ENCODE measurements around the gene AKAP1. TPM values are rescaled to one million over a fixed set of nuclear protein-coding genes. Genes with fewer than 3 reads are reported as not detected.

The AKAP1 gene, protein sequence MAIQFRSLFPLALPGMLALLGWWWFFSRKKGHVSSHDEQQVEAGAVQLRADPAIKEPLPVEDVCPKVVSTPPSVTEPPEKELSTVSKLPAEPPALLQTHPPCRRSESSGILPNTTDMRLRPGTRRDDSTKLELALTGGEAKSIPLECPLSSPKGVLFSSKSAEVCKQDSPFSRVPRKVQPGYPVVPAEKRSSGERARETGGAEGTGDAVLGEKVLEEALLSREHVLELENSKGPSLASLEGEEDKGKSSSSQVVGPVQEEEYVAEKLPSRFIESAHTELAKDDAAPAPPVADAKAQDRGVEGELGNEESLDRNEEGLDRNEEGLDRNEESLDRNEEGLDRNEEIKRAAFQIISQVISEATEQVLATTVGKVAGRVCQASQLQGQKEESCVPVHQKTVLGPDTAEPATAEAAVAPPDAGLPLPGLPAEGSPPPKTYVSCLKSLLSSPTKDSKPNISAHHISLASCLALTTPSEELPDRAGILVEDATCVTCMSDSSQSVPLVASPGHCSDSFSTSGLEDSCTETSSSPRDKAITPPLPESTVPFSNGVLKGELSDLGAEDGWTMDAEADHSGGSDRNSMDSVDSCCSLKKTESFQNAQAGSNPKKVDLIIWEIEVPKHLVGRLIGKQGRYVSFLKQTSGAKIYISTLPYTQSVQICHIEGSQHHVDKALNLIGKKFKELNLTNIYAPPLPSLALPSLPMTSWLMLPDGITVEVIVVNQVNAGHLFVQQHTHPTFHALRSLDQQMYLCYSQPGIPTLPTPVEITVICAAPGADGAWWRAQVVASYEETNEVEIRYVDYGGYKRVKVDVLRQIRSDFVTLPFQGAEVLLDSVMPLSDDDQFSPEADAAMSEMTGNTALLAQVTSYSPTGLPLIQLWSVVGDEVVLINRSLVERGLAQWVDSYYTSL
- 23.1 TPM for polyA plus RNA-seq (2013, experiment 1 of 4)
- 20.5 TPM for polyA plus RNA-seq (2013, experiment 2 of 4)
- polyA plus RNA-seq (2013, experiment 3 of 4), result 14.9 TPM
- polyA plus RNA-seq (2013, experiment 4 of 4), result 17.9 TPM

GRCh38 chr17:57084802-57085447 is at the start of gene AKAP1:
TSS of gene AKAP1 (plus strand) at chr17:57085246. CDS start at chr17:57105465, 20,219 bp downstream.
- Histone ChIP-seq H3K27ac (ENCODE audit: insufficient read depth, low read depth, low read length, poor library complexity, severe bottlenecking) (no peak within 1 kb of the TSS), H3K4me1 (ENCODE audit: control insufficient read depth, insufficient read depth, low read length) (peaks cover 5% of the 10 kb centered on the region), H3K36me3 (ENCODE audit: control insufficient read depth, insufficient read depth, low read length) (no peaks in the 10 kb centered on the region), H3K27me3 (ENCODE audit: control insufficient read depth, insufficient read depth, low read length, poor library complexity, severe bottlenecking) (peaks cover 18% of the 10 kb centered on the region), H3K9me3 (ENCODE audit: control insufficient read depth, low read length) (no peaks in the 10 kb centered on the region), H3K4me3 (ENCODE audit: insufficient read depth, low read depth, low read length) (peak within 1 kb of the TSS; percentile 96)
- WGBS, 2 experiments, result 0% methylated on average over 85 of the region's 85 CpGs

DNA sequence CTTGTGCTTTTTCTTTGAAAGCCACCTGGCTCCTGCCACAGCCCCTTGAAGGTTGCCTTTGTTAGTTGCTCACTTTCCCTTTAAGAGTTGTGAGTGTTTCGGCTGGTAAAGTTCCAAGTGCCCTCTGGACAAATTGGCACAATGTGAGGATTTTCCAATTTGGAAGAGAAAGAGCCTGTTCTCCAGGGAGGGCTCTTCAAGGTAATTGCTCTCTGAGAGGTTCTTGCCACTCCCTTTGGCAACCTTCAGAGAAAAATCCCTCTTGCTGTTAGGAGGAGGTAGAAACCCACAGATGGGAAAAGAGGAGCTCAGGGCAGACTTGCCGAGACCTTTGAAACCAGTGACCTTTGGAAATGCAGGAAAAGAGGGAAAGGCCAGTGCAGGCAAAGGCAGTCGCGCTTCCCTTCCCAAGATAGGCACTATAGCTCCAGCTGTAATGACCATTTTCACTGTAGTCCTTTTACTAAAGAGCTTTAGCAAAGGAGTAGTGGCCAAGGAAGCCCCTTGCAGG is 49.0 kb upstream of the AKAP1 start:
- no peak overlapping the region for H3K27ac ChIP-seq (ENCODE audit: insufficient read depth, low read depth, low read length, poor library complexity, severe bottlenecking)
- no peaks in the 10 kb centered on the region for H3K9me3 ChIP-seq (ENCODE audit: control insufficient read depth, low read length)
- no peak overlapping the region for H3K4me3 ChIP-seq (ENCODE audit: insufficient read depth, low read depth, low read length)
- H3K36me3 ChIP-seq (ENCODE audit: control insufficient read depth, insufficient read depth, low read length), result no peaks in the 10 kb centered on the region
- H3K27me3 ChIP-seq (ENCODE audit: control insufficient read depth, insufficient read depth, low read length, poor library complexity, severe bottlenecking), result no peaks in the 10 kb centered on the region
- no peaks in the 10 kb centered on the region for H3K4me1 ChIP-seq (ENCODE audit: control insufficient read depth, insufficient read depth, low read length)
- 89 to 93% methylated on average over 4 of the region's 4 CpGs for WGBS, 2 experiments

- Histone ChIP-seq H3K36me3 (ENCODE audit: control insufficient read depth, insufficient read depth, low read length) (no peaks in the 10 kb centered on the region), H3K4me1 (ENCODE audit: control insufficient read depth, insufficient read depth, low read length) (no peaks in the 10 kb centered on the region), H3K4me3 (ENCODE audit: insufficient read depth, low read depth, low read length) (no peak overlapping the region), H3K27ac (ENCODE audit: insufficient read depth, low read depth, low read length, poor library complexity, severe bottlenecking) (no peak overlapping the region), H3K27me3 (ENCODE audit: control insufficient read depth, insufficient read depth, low read length, poor library complexity, severe bottlenecking) (no peaks in the 10 kb centered on the region), H3K9me3 (ENCODE audit: control insufficient read depth, low read length) (no peaks in the 10 kb centered on the region)
- no CpG with 5 or more reads among the region's 1 CpG for WGBS, 2 experiments
These were observed 47.6 kb upstream of the AKAP1 start for GRCh38 chr17:57037411-57037810.

DNA sequence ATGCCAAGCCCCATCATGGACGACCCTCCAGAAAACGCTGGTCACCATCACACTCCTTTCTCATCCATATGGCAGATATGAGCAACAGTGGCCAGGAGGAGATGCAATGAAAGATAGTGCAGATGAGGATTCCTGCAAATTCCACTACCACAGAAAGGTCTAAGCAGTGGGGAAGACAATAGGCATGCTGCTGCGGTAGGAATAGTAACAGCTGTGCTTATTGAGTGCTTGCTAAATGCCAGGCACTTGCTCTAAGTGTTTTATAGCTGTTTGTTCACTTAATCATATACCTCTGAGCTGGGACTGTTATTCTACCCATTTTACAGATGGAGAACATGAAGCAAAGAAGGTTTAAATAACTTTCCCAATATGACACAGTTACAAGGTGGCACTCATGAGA is 46.6 kb upstream of the AKAP1 start:
- Histone ChIP-seq H3K27me3 (ENCODE audit: control insufficient read depth, insufficient read depth, low read length, poor library complexity, severe bottlenecking) (no peaks in the 10 kb centered on the region), H3K36me3 (ENCODE audit: control insufficient read depth, insufficient read depth, low read length) (no peaks in the 10 kb centered on the region), H3K4me1 (ENCODE audit: control insufficient read depth, insufficient read depth, low read length) (no peaks in the 10 kb centered on the region), H3K27ac (ENCODE audit: insufficient read depth, low read depth, low read length, poor library complexity, severe bottlenecking) (no peak overlapping the region), H3K4me3 (ENCODE audit: insufficient read depth, low read depth, low read length) (no peak overlapping the region), H3K9me3 (ENCODE audit: control insufficient read depth, low read length) (no peaks in the 10 kb centered on the region)
- WGBS, 2 experiments, result 88 to 94% methylated on average over 3 of the region's 3 CpGs

DNA sequence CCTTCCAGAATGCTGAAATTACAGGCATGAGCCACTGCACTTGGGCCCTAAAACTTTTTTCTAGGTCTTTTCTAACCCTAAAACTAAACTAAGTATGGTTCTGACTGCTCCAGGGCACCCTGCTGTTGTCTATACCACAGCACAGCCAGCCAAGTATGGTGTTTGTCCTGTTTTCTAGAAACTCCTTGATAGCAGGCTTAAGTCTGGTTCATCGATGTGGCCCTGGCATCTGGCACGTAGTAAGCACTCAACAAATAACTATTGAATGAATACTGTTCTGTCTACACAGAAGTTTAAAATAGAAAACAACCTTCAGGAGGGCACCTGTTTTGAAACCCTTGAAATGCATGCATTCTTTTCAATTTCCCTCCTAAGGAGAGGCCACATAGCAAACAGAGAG is 44.5 kb upstream of the AKAP1 start:
- Histone ChIP-seq H3K27me3 (ENCODE audit: control insufficient read depth, insufficient read depth, low read length, poor library complexity, severe bottlenecking) (no peaks in the 10 kb centered on the region), H3K27ac (ENCODE audit: insufficient read depth, low read depth, low read length, poor library complexity, severe bottlenecking) (no peak overlapping the region), H3K36me3 (ENCODE audit: control insufficient read depth, insufficient read depth, low read length) (no peaks in the 10 kb centered on the region), H3K4me3 (ENCODE audit: insufficient read depth, low read depth, low read length) (no peak overlapping the region), H3K9me3 (ENCODE audit: control insufficient read depth, low read length) (no peaks in the 10 kb centered on the region), H3K4me1 (ENCODE audit: control insufficient read depth, insufficient read depth, low read length) (no peaks in the 10 kb centered on the region)
- 96 to 100% methylated on average over 2 of the region's 2 CpGs for WGBS, 2 experiments

DNA sequence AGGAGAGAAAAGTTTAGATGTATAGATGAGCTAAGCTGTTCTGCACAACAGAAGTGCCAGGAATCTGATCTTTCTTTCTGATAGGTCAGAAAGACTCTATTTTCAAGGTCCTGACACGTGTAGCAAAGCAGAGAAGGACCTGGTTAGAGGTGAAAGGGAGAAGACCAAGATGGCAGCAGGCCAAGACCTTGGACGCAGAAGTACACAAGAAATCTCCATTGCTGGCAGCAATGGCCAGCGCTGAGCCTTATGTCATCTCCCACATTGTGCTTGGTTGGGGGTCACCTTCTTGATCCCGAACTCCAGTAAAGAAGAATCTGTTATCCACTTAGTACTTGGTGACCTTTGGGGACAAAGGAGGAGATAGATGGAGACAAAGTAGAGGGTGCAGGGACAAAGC is 41.8 kb upstream of the AKAP1 start:
- Histone ChIP-seq H3K27me3 (ENCODE audit: control insufficient read depth, insufficient read depth, low read length, poor library complexity, severe bottlenecking) (no peaks in the 10 kb centered on the region), H3K36me3 (ENCODE audit: control insufficient read depth, insufficient read depth, low read length) (no peaks in the 10 kb centered on the region), H3K27ac (ENCODE audit: insufficient read depth, low read depth, low read length, poor library complexity, severe bottlenecking) (no peak overlapping the region), H3K9me3 (ENCODE audit: control insufficient read depth, low read length) (no peaks in the 10 kb centered on the region), H3K4me1 (ENCODE audit: control insufficient read depth, insufficient read depth, low read length) (no peaks in the 10 kb centered on the region), H3K4me3 (ENCODE audit: insufficient read depth, low read depth, low read length) (no peak overlapping the region)
- WGBS, 2 experiments, result 92 to 93% methylated on average over 4 of the region's 4 CpGs

- no peaks in the 10 kb centered on the region for H3K4me1 ChIP-seq (ENCODE audit: control insufficient read depth, insufficient read depth, low read length)
- H3K4me3 ChIP-seq (ENCODE audit: insufficient read depth, low read depth, low read length), result no peak overlapping the region
- 96% methylated on average over 49 of the region's 49 CpGs for WGBS, 2 experiments
- no peak overlapping the region for H3K27ac ChIP-seq (ENCODE audit: insufficient read depth, low read depth, low read length, poor library complexity, severe bottlenecking)
- no peaks in the 10 kb centered on the region for H3K36me3 ChIP-seq (ENCODE audit: control insufficient read depth, insufficient read depth, low read length)
- H3K9me3 ChIP-seq (ENCODE audit: control insufficient read depth, low read length), result no peaks in the 10 kb centered on the region
- H3K27me3 ChIP-seq (ENCODE audit: control insufficient read depth, insufficient read depth, low read length, poor library complexity, severe bottlenecking), result no peaks in the 10 kb centered on the region
These were observed 39.8 kb upstream of the AKAP1 start for GRCh38 chr17:57044976-57045867.

DNA sequence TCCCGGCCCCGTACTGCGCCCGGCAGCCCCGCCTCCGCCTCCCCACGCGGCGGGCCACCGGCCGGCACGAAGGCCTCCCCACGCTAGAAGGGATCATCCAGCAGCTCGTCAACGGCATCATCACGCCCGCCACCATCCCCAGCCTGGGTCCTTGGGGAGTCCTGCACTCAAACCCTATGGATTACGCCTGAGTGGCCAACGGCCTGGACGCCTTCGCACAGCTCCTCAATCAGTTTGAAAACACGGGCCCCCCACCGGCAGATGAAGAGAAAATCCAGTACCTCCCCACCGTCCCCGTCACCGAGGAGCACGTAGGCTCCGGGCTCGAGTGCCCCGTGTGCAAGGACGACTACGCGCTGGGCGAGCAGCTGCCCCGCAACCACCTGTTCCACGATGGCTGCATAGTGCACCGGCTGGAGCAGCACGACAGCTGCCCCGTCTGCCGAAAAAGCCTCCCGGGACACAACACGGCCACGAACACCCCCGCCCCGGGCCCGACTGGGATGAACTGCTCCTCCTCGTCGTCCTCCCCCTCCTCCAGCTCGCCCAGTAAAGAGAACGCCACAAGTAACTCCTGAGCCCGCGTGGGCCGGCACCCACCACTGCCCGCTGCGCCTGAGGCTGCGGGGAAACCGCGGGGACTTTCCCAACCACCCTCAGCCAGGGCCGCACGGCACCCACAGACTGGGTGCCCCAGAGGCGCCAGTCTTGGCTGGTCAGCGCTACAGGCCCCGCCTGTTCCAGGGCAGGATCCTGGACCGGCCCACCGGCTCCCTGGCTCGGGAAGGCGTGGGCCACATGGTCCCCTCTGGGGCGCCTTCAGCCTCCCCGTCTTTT is 39.0 kb upstream of the AKAP1 start:
- no peaks in the 10 kb centered on the region for H3K36me3 ChIP-seq (ENCODE audit: control insufficient read depth, insufficient read depth, low read length)
- H3K27ac ChIP-seq (ENCODE audit: insufficient read depth, low read depth, low read length, poor library complexity, severe bottlenecking), result no peak overlapping the region
- no peaks in the 10 kb centered on the region for H3K27me3 ChIP-seq (ENCODE audit: control insufficient read depth, insufficient read depth, low read length, poor library complexity, severe bottlenecking)
- H3K4me1 ChIP-seq (ENCODE audit: control insufficient read depth, insufficient read depth, low read length), result no peaks in the 10 kb centered on the region
- 93 to 94% methylated on average over 69 of the region's 69 CpGs for WGBS, 2 experiments
- H3K4me3 ChIP-seq (ENCODE audit: insufficient read depth, low read depth, low read length), result no peak overlapping the region
- no peaks in the 10 kb centered on the region for H3K9me3 ChIP-seq (ENCODE audit: control insufficient read depth, low read length)

All from ectodermal cell (in vitro differentiated cells).